ENCODE results near the gene CCT6A.
"Not testable (repeated sequence)": the region's sequence is repeated elsewhere in the genome, so short reads cannot be mapped to it uniquely, and the experiment has no call there.

Gene CCT6A

GRCh38 chr7:56104138-56104537, 52.6 kb downstream of the CCT6A start:
- not testable (repeated sequence) for DNase-seq

- peak in 4 of 6 experiments; percentile 7 to 42 (median 21) for DNase-seq
Measured at GRCh38 chr7:56105508-56105907, 53.9 kb downstream of the CCT6A start.

- DNase-seq: peak; percentile 82 to 93 (median 91)
Measured at GRCh38 chr7:56106108-56107073, 54.8 kb downstream of the CCT6A start, which contains the start of gene CHCHD2. TSS of gene CHCHD2 (minus strand) at chr7:56106476. CDS start at chr7:56106413, 63 bp downstream.

DNA sequence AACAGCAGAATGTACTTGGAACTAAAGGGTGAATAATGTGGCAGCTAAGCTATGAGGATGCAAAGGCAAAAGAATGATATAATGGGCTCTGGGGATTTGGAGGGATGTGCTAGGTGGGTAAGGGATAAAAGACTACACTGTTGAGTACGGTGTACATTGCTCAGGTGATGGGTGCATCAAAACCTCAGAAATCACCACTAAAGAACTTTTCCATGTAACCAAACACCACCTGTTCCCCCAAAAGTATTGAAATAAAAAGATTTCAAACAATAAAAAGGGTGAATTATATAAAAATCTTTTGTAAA, 56.3 kb downstream of the CCT6A start:
- DNase-seq: no peak

GRCh38 chr7:56110611-56111010, 59.0 kb downstream of the CCT6A start:
- no peak for DNase-seq

DNA sequence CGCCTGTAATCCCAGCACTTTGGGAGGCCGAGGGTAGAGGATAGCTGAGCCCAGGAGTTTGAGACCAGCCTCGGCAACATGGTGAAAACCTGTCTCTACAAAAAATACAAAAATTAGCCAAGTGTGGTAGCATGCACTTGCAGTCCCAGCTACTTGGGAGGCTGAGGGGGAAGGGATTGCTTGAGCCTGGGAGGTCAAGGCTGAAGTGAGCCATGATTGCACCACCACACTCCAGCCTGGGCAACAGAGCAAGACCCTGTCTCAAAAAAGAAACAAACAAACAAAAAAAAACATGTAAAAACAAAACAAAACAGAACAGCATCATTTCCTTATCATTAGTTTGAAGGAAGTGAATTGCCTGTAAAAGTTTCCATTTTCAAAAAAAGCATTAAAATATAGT, 60.7 kb downstream of the CCT6A start:
- not testable (repeated sequence) for DNase-seq

Data from stimulated activated naive CD4-positive, alpha-beta T cell (primary cell).